HG03159 (cell line): ENCODE measurements around the gene IFNL4.
"Not testable (repeated sequence)": the region's sequence is repeated elsewhere in the genome, so short reads cannot be mapped to it uniquely, and the experiment has no call there.

Experiments
- ATAC-seq: cut with Tn5 transposase; IDR thresholded peaks from one replicate; pipeline ENCODE4 v1.9.1; 2021; ENCODE audit warnings: mild to moderate bottlenecking, moderate library complexity; ENCODE audit not compliant: unreplicated experiment

The IFNL4 gene

GRCh38 chr19:39230096-39230764 lies 18.4 kb downstream of the IFNL4 start:
- ATAC-seq = no peak

GRCh38 chr19:39224910-39225309 lies 23.7 kb downstream of the IFNL4 start:
- no peak for ATAC-seq

GRCh38 chr19:39223703-39224279 lies 24.9 kb downstream of the IFNL4 start:
- ATAC-seq = no peak

GRCh38 chr19:39219108-39219507 lies 29.5 kb downstream of the IFNL4 start:
- not testable (repeated sequence) for ATAC-seq

- no peak for ATAC-seq
Observed at GRCh38 chr19:39218230-39219007, 30.2 kb downstream of the IFNL4 start.

GRCh38 chr19:39217094-39217493 lies 31.6 kb downstream of the IFNL4 start:
- no peak for ATAC-seq

- ATAC-seq = not testable (repeated sequence)
Observed at GRCh38 chr19:39215323-39215722, 33.3 kb downstream of the IFNL4 start.

- ATAC-seq = no peak
Observed at GRCh38 chr19:39212375-39212742, 36.3 kb downstream of the IFNL4 start.

- no peak for ATAC-seq
Observed at GRCh38 chr19:39211731-39212374, 36.8 kb downstream of the IFNL4 start.

GRCh38 chr19:39209196-39209595 lies 39.5 kb downstream of the IFNL4 start:
- no peak for ATAC-seq

- ATAC-seq = no peak
Observed at GRCh38 chr19:39208175-39208795, 40.4 kb downstream of the IFNL4 start.

- no peak for ATAC-seq
Observed at GRCh38 chr19:39207293-39207836, 41.3 kb downstream of the IFNL4 start.

- ATAC-seq = no peak
Observed at GRCh38 chr19:39206122-39206521, 42.5 kb downstream of the IFNL4 start.

GRCh38 chr19:39205449-39205764 lies 43.2 kb downstream of the IFNL4 start:
- ATAC-seq = no peak

- ATAC-seq = no peak
Observed at GRCh38 chr19:39203372-39204341, 45.0 kb downstream of the IFNL4 start, which contains the start of gene SYCN. Gene SYCN (minus strand): TSS chr19:39204263. CDS start chr19:39204254, 9 bp downstream.

GRCh38 chr19:39202998-39203355 lies 45.7 kb downstream of the IFNL4 start:
- no peak for ATAC-seq

GRCh38 chr19:39200803-39201115 lies 47.9 kb downstream of the IFNL4 start:
- no peak for ATAC-seq

- no peak for ATAC-seq
Observed at GRCh38 chr19:39200066-39200802, 48.4 kb downstream of the IFNL4 start.

GRCh38 chr19:39199025-39199424 lies 49.6 kb downstream of the IFNL4 start:
- ATAC-seq = no peak
